HCT116 (cell line): Measurements from ENCODE around the gene AUTS2. TPM values are rescaled to one million over a fixed set of nuclear protein-coding genes. Genes with fewer than 3 reads are reported as not detected.

Source experiments
- ATAC-seq: fragments of 200-7000 bp; cut with Tn5 transposase; 2 replicates; pipeline ENCODE4 v1.9.1; 2020; ENCODE audit warnings: mild to moderate bottlenecking, moderate library complexity
- BruUV-seq: library from RNA; stranded (reverse); fragments of 400-500 nt; replicated peaks from 2 replicates; lab custom pipeline; 2021; lab: Mats Ljungman, UMichigan
- CTCF ChIA-PET: fragments of 300-600 bp; sonication (Branson Sonifier 250); formaldehyde crosslinking; loops from one replicate; lab custom pipeline; 2021; ENCODE audit warnings: antibody characterized with exemption; lab: Charles Lee
- POLR2A ChIA-PET: fragments of 300-600, 350-600 bp; sonication (Branson Sonifier 250); formaldehyde crosslinking; loops from one replicate; lab custom pipeline; 2021; ENCODE audit warnings: antibody characterized with exemption; lab: Charles Lee
- RAD21 ChIA-PET, 2 experiments: fragments of 300-600 bp; sonication (Branson Sonifier 250); formaldehyde crosslinking; loops; one replicate each; lab custom pipeline; 2023; ENCODE audit warnings: low total read pairs in 2 of 2; ENCODE audit not compliant: uncharacterized antibody in 2 of 2, unreplicated experiment in 2 of 2, low non-redundant PET in 1 of 2; lab: Charles Lee
- DNase-seq: peaks from one replicate; pipeline ENCODE4 v3.0.0-alpha.2; 2010; ENCODE audit warnings: low read depth, low spot score
- H2AFZ ChIP-seq: fragments of 200-600 bp; shearing (Covaris generic), sonication (generic); 2 replicates; pipeline ENCODE4 v1.6.1; 2017; ENCODE audit warnings: low read depth, mixed run types, mixed read lengths, antibody characterized with exemption, low read length; ENCODE audit not compliant: poor library complexity, severe bottlenecking
- H3K27ac ChIP-seq: 2 replicates; pipeline ENCODE4 v1.5.1; 2012; ENCODE audit warnings: low read depth, low read length
- H3K27me3 ChIP-seq: fragments of 200-600 bp; sonication (generic); 2 replicates; pipeline ENCODE4 v1.6.1; 2016; ENCODE audit warnings: mixed run types, low read length, mixed read lengths; ENCODE audit not compliant: insufficient read depth
- H3K36me3 ChIP-seq, 2 experiments: fragments of 200-500 bp in 1 of 2; fragments of 200-600 bp in 1 of 2; sonication (Bioruptor generic) in 1 of 2; sonication (generic) in 1 of 2; 2 replicates each; pipeline versions ENCODE4 v1.5.1 to v1.6.1; 2014 to 2016; ENCODE audit warnings: low read length in 2 of 2, inconsistent platforms in 1 of 2, mixed read lengths in 1 of 2, mixed run types in 1 of 2; ENCODE audit not compliant: insufficient read depth in 2 of 2, control insufficient read depth in 1 of 2
- H3K4me1 ChIP-seq, 2 experiments: fragments of 200-600 bp in 1 of 2; sonication (generic) in 1 of 2; 2 replicates each; pipeline versions ENCODE4 v1.5.1 to v1.6.1; 2012 to 2017; ENCODE audit warnings: low read length in 2 of 2, inconsistent platforms in 1 of 2, mild to moderate bottlenecking in 1 of 2, mixed read lengths in 1 of 2, mixed run types in 1 of 2, moderate library complexity in 1 of 2; ENCODE audit not compliant: insufficient read depth in 2 of 2, control insufficient read depth in 1 of 2
- H3K4me2 ChIP-seq: fragments of 200-600 bp; sonication (generic); 2 replicates; pipeline ENCODE4 v1.6.1; 2017; ENCODE audit warnings: mixed run types, low read length, mixed read lengths
- H3K4me3 ChIP-seq, 2 experiments: fragments of 200-600 bp in 1 of 2; sonication (generic) in 1 of 2; replicated peaks in 1 of 2; 2 replicates each; pipeline ENCODE4 v1.5.1; 2011 to 2016; ENCODE audit warnings: low read length in 2 of 2, control low read depth in 1 of 2, low read depth in 1 of 2, mild to moderate bottlenecking in 1 of 2, mixed read lengths in 1 of 2, mixed run types in 1 of 2
- H3K79me2 ChIP-seq: fragments of 200-600 bp; sonication (generic); 2 replicates; pipeline ENCODE4 v1.6.1; 2017; ENCODE audit warnings: mild to moderate bottlenecking, mixed run types, low read length, moderate library complexity, mixed read lengths; ENCODE audit not compliant: insufficient read depth
- H3K9ac ChIP-seq: fragments of 200-600 bp; sonication (generic); 2 replicates; pipeline ENCODE4 v1.6.1; 2016; ENCODE audit warnings: low read length, mixed read lengths
- H3K9me2 ChIP-seq: fragments of 200-600 bp; sonication (generic), shearing (Covaris generic); 2 replicates; pipeline ENCODE4 v1.6.1; 2017; ENCODE audit warnings: mixed run types, mild to moderate bottlenecking, moderate library complexity; ENCODE audit not compliant: insufficient read depth
- H3K9me3 ChIP-seq, 2 experiments: fragments of 200-500 bp in 1 of 2; fragments of 200-600 bp in 1 of 2; sonication (Bioruptor generic) in 1 of 2; sonication (generic) in 1 of 2; 2 replicates each; pipeline ENCODE4 v1.6.1; 2014 to 2017; ENCODE audit warnings: low read length in 2 of 2, mixed read lengths in 2 of 2, inconsistent platforms in 1 of 2, low read depth in 1 of 2, mild to moderate bottlenecking in 1 of 2, mixed run types in 1 of 2, moderate library complexity in 1 of 2; ENCODE audit not compliant: control insufficient read depth in 1 of 2, insufficient read depth in 1 of 2
- H4K20me1 ChIP-seq: fragments of 200-600 bp; sonication (generic), shearing (Covaris generic); 2 replicates; pipeline ENCODE4 v1.6.1; 2017; ENCODE audit warnings: mixed run types, mild to moderate bottlenecking, moderate library complexity; ENCODE audit not compliant: insufficient read depth
- ATF3 ChIP-seq: IDR thresholded peaks from 2 replicates; pipeline ENCODE4 v1.6.1; 2012
- ELF1 ChIP-seq: IDR thresholded peaks from 2 replicates; pipeline ENCODE4 v1.6.1; 2012; ENCODE audit warnings: low read depth, borderline replicate concordance
- REST ChIP-seq: IDR thresholded peaks from 2 replicates; pipeline ENCODE4 v1.6.1; 2012; ENCODE audit warnings: low read depth
- ZBTB33 ChIP-seq: IDR thresholded peaks from 2 replicates; pipeline ENCODE4 v1.6.1; 2011; ENCODE audit warnings: mild to moderate bottlenecking, low read length, moderate library complexity; ENCODE audit not compliant: insufficient replicate concordance; ENCODE audit errors: extremely low read depth
- ZNF274 ChIP-seq: fragments of 200-500 bp; sonication (Bioruptor generic); IDR thresholded peaks from 2 replicates; pipeline ENCODE4 v1.6.1; 2014; ENCODE audit warnings: mild to moderate bottlenecking, low read depth, low read length, inconsistent platforms
- intact Hi-C: fragments of 100-400 bp; cut with micrococcal nuclease; formaldehyde crosslinking; loops from 2 replicates; pipeline ENCODE4 v1.10.0; 2022
- total RNA-seq: library from RNA; stranded (reverse); gene quantifications from one replicate; pipeline ENCODE4 v1.2.1, GENCODE V29; 2021; ENCODE audit not compliant: unreplicated experiment

Gene AUTS2
- total RNA-seq, 1 experiment from 2014 or later = 0.93 TPM

GRCh38 chr7:70701477-70701876 is 1103.2 kb downstream of the AUTS2 start:
- ChIA-PET CTCF (no interaction called here), RAD21 (no interaction called here)
- no peak overlapping the region for H3K27ac ChIP-seq
- no peak overlapping the region for H3K4me2 ChIP-seq
- no TSS peak for BruUV-seq
- H3K9me3 ChIP-seq = peaks cover 0 to 22% of the 10 kb centered on the region in 2 experiments; a peak in 2 of 4 replicates
- no peaks in the 10 kb centered on the region for H3K4me1 ChIP-seq
- no peaks in the 10 kb centered on the region for H3K79me2 ChIP-seq
- no peak for ATAC-seq
- H3K9ac ChIP-seq = no peak overlapping the region
- no peaks in the 10 kb centered on the region for H3K36me3 ChIP-seq
- no peaks in the 10 kb centered on the region for H4K20me1 ChIP-seq
- TF ChIP-seq REST (no peak), ZNF274 (no peak), ELF1 (no peak), ATF3 (no peak), ZBTB33 (no peak)
- TF ChIP-seq, all 23 proteins: peak for 0
- Histone ChIP-seq H3K4me3 (no peak overlapping the region), H3K9me2 (no peaks in the 10 kb centered on the region), H2AFZ (no peak overlapping the region), H3K27me3 (no peaks in the 10 kb centered on the region)
- no peak for DNase-seq
- POLR2A ChIA-PET = no interaction called here
- intact Hi-C loops = no loop called here
